Measurements from ENCODE around the gene WDR87.

- TF ChIP-seq CTCF (IDR thresholded peaks at IDR 0.05 in 8 of 11, conservative IDR thresholded peaks at IDR 0.05 in 3 of 11) (no peak), POLR2A (IDR thresholded peaks at IDR 0.05) (no peak), POLR2AphosphoS5 (IDR thresholded peaks at IDR 0.05) (no peak)
Observed at GRCh38 chr19:37867831-37868230, 38.6 kb downstream of the WDR87 start.

All from spleen (tissue), 7 donors.